Astrocyte of the cerebellum (primary cell): ENCODE data around the gene MAP2K7.
A peak's percentile ranks its signal among the peaks of the same experiment; 100 is the strongest.
"Not testable (repeated sequence)": the region's sequence is repeated elsewhere in the genome, so short reads cannot be mapped to it uniquely, and the experiment has no call there.

Experiments used
- DNase-seq: peaks from one replicate; pipeline ENCODE4 v3.0.0-alpha.2; 2011; ENCODE audit warnings: low read depth
- H3K4me3 ChIP-seq: 2 replicates; pipeline ENCODE4 v1.5.1; 2011; ENCODE audit warnings: mild to moderate bottlenecking, low read depth, low read length, moderate library complexity
- in situ Hi-C: cut with HindIII; loops from 2 replicates; pipeline ENCODE4 v1.10.0; 2017; ENCODE audit warnings: low sequenced_read_pairs
- TF ChIP-seq, protein P1 (sequence below): IDR thresholded peaks from 2 replicates; pipeline ENCODE4 v1.5.1; 2012; ENCODE audit warnings: low read length, low read depth, moderate library complexity, mild to moderate bottlenecking; ENCODE audit errors: missing control alignments

Gene MAP2K7

DNA sequence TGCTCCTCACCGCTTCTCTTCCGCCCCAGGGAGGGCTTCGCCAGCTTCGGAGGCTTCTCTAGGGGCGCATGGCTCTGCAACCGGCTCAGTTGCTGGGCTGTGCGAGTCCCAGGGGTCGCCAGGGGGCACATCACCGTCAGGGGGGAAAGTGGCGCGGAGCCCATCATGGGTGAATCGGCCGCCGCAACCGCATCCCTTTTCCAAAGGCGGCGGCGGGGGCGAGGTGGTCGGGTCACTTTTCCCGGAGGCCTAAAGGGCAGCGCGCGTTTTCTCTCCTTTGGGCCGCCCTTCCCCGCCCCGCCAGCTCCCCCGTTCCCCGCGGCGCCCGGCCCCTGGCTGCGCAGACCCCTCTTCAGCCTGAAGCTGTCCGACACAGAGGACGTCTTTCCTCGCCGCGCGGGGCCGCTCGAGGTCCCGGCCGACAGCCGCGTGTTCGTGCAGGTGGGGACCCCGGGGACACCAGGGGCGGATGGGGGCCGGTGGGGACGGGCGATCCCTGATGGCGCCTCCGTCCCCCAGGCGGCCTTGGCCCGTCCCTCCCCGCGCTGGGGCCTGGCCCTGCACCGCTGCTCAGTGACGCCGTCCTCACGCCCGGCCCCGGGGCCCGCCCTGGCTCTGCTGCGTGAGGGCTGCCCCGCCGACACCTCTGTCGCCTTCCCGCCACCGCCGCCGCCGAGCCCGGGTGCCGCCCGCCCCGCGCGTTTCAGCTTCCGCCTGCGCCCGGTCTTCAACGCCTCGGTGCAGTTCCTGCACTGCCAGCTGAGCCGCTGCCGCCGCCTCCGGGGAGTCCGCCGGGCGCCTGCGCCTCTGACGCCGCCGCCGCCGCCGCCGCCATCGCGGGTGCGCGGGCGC is 12.7 kb downstream of the MAP2K7 start:
- TF ChIP-seq, protein P1, sequence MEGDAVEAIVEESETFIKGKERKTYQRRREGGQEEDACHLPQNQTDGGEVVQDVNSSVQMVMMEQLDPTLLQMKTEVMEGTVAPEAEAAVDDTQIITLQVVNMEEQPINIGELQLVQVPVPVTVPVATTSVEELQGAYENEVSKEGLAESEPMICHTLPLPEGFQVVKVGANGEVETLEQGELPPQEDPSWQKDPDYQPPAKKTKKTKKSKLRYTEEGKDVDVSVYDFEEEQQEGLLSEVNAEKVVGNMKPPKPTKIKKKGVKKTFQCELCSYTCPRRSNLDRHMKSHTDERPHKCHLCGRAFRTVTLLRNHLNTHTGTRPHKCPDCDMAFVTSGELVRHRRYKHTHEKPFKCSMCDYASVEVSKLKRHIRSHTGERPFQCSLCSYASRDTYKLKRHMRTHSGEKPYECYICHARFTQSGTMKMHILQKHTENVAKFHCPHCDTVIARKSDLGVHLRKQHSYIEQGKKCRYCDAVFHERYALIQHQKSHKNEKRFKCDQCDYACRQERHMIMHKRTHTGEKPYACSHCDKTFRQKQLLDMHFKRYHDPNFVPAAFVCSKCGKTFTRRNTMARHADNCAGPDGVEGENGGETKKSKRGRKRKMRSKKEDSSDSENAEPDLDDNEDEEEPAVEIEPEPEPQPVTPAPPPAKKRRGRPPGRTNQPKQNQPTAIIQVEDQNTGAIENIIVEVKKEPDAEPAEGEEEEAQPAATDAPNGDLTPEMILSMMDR, result no peak
- no peak for DNase-seq
- peak overlapping the region; percentile 20 for H3K4me3 ChIP-seq
- in situ Hi-C loops, result no loop called here

GRCh38 chr19:7916955-7917266 is 13.2 kb downstream of the MAP2K7 start:
- no peak overlapping the region for H3K4me3 ChIP-seq
- in situ Hi-C loops, result no loop called here
- TF ChIP-seq, protein P1, result no peak
- DNase-seq, result no peak

DNA sequence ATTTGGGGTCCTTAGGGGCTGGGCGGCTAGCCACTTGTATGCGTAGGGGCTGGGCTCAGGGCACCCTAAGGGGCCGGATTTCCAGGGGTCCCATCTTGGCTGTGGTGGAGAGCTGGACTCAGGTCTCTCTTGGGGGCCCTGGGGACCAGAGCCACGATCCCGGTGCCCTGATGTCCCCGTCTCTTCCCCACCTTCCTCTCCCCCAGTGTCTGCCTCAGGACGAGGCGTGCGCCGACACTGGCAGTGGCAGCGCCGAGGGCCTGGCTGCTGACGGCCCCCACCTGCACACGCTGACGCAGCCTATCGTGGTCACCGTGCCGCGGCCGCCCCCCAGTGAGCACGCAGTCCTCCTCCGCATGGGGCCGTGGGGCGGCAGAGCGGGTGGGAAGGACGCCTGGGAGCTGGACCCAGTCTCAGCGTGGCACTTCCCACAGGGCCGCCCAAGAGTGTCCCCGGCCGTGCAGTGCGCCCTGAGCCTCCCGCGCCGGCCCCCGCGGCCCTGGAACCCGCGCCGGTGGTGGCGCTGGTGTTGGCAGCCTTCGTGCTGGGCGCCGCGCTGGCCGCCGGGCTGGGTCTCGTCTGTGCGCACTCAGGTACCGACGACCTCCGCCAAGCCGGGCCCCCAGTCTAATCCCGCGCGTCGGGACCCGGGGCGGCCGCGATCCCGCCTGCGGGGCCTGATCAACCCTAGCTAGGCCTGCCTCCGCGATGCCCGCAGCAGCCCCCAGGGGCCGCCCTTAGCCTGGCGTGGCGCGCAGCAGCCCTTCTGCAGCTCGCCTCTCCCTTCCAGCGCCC is 13.8 kb downstream of the MAP2K7 start:
- peak overlapping the region; percentile 5 for H3K4me3 ChIP-seq
- in situ Hi-C loops, result no loop called here
- DNase-seq, result no peak
- TF ChIP-seq, protein P1, result peak; percentile 74

DNA sequence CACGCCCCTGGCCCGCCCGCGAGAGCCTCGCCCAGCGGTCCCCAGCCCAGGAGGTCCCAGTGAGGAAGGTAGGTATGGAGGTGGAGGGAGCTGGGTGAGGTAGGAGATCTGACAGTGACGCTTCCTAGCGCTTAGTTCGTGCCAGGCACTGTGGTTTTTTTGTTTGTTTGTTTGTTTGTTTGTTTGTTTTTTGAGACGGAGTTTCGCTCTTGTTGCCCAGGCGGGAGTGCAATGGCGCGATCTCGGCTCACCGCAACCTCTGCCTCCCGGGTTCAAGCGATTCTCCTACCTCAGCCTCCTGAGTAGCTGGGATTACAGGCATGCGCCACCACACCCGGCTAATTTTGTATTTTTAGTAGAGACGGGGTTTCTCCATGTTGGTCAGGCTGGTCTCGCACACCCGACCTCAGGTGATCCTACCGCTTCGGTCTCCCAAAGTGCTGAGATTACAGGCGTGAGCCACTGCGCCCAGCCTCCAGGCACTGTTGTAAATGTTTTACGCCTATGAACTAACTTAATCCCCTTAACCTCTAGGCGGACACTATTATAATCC is 14.5 kb downstream of the MAP2K7 start:
- DNase-seq, in situ Hi-C loops: not testable (repeated sequence)
- H3K4me3 ChIP-seq, result peak overlapping the region; percentile 5

- no peak overlapping the region for H3K4me3 ChIP-seq
- no peak for DNase-seq
- in situ Hi-C loops, result no loop called here
- TF ChIP-seq, protein P1, result no peak
These were observed 15.1 kb downstream of the MAP2K7 start for GRCh38 chr19:7918615-7919421.

DNA sequence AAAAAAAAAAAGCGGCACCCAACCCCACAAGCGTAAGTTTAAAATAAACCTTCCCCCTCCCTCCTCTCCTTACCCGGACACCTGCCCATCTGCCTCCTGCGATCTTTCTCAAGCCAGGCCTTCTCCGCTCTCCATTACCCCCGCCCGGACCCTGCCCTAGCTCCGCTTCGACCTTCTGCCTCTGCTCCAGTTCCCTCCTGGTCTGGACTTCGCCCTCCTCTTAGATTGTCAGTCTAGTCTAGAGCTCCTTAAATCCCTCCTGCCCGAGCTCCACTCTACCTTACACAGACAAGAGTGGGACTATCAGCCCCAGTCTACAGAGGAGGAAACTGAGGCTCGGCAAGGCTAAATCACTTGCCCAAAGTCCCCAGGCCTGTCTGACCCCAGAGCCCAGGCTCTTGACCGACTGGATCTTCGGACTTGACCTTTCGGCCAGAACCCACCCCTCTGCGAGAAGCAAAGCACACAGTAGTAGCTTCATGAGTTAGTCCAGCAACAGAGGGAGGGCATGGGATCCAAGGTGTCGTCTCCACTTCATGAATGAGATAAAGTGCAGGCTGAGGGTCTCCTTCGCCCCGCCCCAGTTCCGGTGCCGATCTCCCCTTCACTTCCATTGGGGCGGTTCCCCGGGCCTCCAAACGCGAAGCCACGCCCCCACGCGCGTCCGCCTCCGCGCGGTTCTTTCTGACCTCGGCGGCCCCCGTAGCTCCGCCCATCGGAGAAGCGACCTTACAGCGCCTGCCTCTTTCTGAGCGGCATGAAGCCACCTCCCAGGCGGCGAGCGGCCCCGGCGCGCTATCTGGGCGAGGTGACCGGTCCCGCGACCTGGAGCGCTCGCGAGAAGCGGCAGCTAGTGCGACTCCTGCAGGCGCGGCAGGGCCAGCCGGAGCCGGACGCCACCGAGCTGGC is 16.2 kb downstream of the MAP2K7 start, which contains the start of gene SNAPC2:
TSS of gene SNAPC2 (plus strand) at position 729 of the 909 bp plus-strand sequence. CDS start at position 758, 29 bp downstream.
- peak; percentile 84 for DNase-seq

More for the DNA sequence above, 16.2 kb downstream of the MAP2K7 start, which contains the start of gene SNAPC2:
- TF ChIP-seq, protein P1, result no peak
- H3K4me3 ChIP-seq, result peak within 1 kb of the TSS; percentile 64
- in situ Hi-C loops, result no loop called here
